ENCODE measurements around the gene GFRA4.

Gene GFRA4, protein sequence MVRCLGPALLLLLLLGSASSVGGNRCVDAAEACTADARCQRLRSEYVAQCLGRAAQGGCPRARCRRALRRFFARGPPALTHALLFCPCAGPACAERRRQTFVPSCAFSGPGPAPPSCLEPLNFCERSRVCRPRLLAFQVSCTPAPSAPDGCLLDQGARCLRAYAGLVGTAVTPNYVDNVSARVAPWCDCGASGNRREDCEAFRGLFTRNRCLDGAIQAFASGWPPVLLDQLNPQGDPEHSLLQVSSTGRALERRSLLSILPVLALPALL

DNA sequence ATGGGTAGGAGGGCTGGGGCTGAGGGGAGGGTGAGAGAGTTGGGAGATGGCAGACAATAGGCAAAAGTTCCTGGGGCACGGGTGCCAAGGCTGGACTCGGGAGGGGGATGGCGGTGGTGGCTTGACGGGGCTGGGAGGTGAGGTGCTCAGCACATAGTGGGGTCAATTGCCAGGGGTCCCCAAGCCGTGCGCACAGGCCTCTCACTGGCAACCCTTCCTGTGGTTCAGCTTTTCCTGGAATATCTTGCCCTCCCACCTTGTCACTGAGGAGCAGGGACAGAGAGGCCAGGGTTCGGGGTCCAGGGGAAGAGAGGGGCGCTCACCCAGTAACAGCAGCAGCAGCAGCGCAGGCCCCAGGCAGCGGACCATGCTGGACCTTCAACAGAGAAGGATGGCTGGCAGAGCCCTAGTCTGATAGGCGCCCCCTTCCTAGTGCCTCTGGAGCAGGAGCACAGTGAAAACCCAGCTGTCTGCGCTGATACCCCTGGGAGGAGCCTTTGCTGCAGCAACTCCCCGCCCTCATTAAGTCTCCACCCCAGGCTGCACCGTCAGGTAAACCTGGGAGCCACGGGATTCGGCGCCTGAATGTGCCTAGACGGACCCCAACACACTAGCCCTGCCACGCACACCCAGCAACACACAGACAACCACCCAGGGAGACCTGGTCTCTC, at the start of gene GFRA4:
Gene GFRA4, minus strand, starts transcription at position 369 of the 671 bp plus-strand sequence. Its CDS starts 0 bp downstream, at position 369.
- POLR2A ChIA-PET = no interaction called here
- CTCF ChIA-PET = interaction anchor here (0.7 kb wide), 1 partner anchor 9 kb away, joined by 3 read pairs; no protein-coding TSS in a partner anchor

More for the DNA sequence above, at the start of gene GFRA4:
- no peaks in the 10 kb centered on the region for H3K36me3 ChIP-seq (ENCODE audit: control insufficient read depth in 2 of 2, insufficient read depth in 1 of 2, low read length in 2 of 2)
- TF ChIP-seq ZNF514 (tag by site-specific recombination; IDR thresholded peaks at IDR 0.05) (no peak), ZNF707 (tag by site-specific recombination; IDR thresholded peaks at IDR 0.05) (no peak), SP3 (tag by site-specific recombination; IDR thresholded peaks at IDR 0.05) (no peak), ZEB2 (tag by site-specific recombination; IDR thresholded peaks at IDR 0.05) (no peak), ZNF112 (tag by site-specific recombination; IDR thresholded peaks at IDR 0.05) (no peak), ZFHX2 (tag by site-specific recombination; conservative IDR thresholded peaks at IDR 0.05) (no peak), ZFP41 (tag by site-specific recombination; IDR thresholded peaks at IDR 0.05; ENCODE audit: borderline replicate concordance) (no peak), HOXD13 (CRISPR knock-in tag; IDR thresholded peaks at IDR 0.05; ENCODE audit: borderline replicate concordance) (no peak), ZNF600 (tag by site-specific recombination; IDR thresholded peaks at IDR 0.05) (no peak), ZNF416 (tag by site-specific recombination; IDR thresholded peaks at IDR 0.05) (no peak), ZBTB1 (tag by site-specific recombination; IDR thresholded peaks at IDR 0.05) (no peak), ZNF777 (tag by site-specific recombination; IDR thresholded peaks at IDR 0.05; ENCODE audit: borderline replicate concordance) (no peak), ZNF549 (tag by site-specific recombination; IDR thresholded peaks at IDR 0.05) (no peak), EGR2 (tag by site-specific recombination; IDR thresholded peaks at IDR 0.05; ENCODE audit: low read depth) (no peak), ZNF248 (tag by site-specific recombination; IDR thresholded peaks at IDR 0.05) (no peak)
- TF ChIP-seq, protein P1, sequence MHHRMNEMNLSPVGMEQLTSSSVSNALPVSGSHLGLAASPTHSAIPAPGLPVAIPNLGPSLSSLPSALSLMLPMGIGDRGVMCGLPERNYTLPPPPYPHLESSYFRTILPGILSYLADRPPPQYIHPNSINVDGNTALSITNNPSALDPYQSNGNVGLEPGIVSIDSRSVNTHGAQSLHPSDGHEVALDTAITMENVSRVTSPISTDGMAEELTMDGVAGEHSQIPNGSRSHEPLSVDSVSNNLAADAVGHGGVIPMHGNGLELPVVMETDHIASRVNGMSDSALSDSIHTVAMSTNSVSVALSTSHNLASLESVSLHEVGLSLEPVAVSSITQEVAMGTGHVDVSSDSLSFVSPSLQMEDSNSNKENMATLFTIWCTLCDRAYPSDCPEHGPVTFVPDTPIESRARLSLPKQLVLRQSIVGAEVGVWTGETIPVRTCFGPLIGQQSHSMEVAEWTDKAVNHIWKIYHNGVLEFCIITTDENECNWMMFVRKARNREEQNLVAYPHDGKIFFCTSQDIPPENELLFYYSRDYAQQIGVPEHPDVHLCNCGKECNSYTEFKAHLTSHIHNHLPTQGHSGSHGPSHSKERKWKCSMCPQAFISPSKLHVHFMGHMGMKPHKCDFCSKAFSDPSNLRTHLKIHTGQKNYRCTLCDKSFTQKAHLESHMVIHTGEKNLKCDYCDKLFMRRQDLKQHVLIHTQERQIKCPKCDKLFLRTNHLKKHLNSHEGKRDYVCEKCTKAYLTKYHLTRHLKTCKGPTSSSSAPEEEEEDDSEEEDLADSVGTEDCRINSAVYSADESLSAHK (tag by site-specific recombination; IDR thresholded peaks at IDR 0.05) = no peak
- TF ChIP-seq, protein P2, sequence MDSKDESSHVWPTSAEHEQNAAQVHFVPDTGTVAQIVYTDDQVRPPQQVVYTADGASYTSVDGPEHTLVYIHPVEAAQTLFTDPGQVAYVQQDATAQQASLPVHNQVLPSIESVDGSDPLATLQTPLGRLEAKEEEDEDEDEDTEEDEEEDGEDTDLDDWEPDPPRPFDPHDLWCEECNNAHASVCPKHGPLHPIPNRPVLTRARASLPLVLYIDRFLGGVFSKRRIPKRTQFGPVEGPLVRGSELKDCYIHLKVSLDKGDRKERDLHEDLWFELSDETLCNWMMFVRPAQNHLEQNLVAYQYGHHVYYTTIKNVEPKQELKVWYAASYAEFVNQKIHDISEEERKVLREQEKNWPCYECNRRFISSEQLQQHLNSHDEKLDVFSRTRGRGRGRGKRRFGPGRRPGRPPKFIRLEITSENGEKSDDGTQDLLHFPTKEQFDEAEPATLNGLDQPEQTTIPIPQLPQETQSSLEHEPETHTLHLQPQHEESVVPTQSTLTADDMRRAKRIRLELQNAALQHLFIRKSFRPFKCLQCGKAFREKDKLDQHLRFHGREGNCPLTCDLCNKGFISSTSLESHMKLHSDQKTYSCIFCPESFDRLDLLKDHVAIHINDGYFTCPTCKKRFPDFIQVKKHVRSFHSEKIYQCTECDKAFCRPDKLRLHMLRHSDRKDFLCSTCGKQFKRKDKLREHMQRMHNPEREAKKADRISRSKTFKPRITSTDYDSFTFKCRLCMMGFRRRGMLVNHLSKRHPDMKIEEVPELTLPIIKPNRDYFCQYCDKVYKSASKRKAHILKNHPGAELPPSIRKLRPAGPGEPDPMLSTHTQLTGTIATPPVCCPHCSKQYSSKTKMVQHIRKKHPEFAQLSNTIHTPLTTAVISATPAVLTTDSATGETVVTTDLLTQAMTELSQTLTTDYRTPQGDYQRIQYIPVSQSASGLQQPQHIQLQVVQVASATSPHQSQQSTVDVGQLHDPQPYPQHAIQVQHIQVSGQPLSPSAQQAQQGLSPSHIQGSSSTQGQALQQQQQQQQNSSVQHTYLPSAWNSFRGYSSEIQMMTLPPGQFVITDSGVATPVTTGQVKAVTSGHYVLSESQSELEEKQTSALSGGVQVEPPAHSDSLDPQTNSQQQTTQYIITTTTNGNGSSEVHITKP (tag by site-specific recombination; IDR thresholded peaks at IDR 0.05) = no peak
- TF ChIP-seq, protein P3, sequence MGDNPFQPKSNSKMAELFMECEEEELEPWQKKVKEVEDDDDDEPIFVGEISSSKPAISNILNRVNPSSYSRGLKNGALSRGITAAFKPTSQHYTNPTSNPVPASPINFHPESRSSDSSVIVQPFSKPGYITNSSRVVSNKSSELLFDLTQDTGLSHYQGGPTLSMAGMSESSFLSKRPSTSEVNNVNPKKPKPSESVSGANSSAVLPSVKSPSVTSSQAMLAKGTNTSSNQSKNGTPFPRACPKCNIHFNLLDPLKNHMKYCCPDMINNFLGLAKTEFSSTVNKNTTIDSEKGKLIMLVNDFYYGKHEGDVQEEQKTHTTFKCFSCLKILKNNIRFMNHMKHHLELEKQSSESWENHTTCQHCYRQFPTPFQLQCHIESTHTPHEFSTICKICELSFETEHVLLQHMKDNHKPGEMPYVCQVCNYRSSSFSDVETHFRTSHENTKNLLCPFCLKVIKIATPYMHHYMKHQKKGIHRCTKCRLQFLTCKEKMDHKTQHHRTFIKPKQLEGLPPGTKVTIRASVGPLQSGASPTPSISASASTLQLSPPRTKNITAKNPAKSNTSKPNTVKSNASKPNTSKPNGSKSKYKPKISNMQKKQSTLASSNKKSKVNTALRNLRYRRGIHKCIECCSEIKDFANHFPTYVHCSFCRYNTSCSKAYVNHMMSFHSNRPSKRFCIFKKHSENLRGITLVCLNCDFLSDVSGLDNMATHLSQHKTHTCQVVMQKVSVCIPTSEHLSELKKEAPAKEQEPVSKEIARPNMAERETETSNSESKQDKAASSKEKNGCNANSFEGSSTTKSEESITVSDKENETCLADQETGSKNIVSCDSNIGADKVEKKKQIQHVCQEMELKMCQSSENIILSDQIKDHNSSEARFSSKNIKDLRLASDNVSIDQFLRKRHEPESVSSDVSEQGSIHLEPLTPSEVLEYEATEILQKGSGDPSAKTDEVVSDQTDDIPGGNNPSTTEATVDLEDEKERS (tag by site-specific recombination; IDR thresholded peaks at IDR 0.05) = no peak
- H3K4me1 ChIP-seq (ENCODE audit: control insufficient read depth, insufficient read depth, low read length) = peaks cover 5% of the 10 kb centered on the region; the same call in 1 of the 2 replicates
- no peak within 1 kb of the TSS for H3K4me3 ChIP-seq (ENCODE audit: low read depth, low read length)
- no peak within 1 kb of the TSS for H3K27ac ChIP-seq (ENCODE audit: extremely low read depth, low read depth, low read length)
- H3K9me3 ChIP-seq (ENCODE audit: control insufficient read depth, insufficient read depth, low read depth, low read length) = no peaks in the 10 kb centered on the region
